GM23248 (cell line): ENCODE measurements around the gene RAD51B. TPM values are rescaled to one million over a fixed set of nuclear protein-coding genes. Genes with fewer than 3 reads are reported as not detected.

Source experiments
- DNase-seq: peaks from one replicate; pipeline ENCODE4 v3.0.0-alpha.2; 2015
- H2AFZ ChIP-seq: fragments of 200-600 bp; sonication (generic); 2 replicates; pipeline ENCODE4 v1.6.1; 2016; ENCODE audit warnings: antibody characterized with exemption
- H3F3A ChIP-seq: fragments of 200-600 bp; sonication (generic); 2 replicates; pipeline ENCODE4 v1.6.1; 2016; ENCODE audit warnings: mild to moderate bottlenecking, antibody characterized with exemption, mixed run types; ENCODE audit not compliant: insufficient read depth
- H3K27ac ChIP-seq: fragments of 200-600 bp; sonication (generic); 2 replicates; pipeline ENCODE4 v1.5.1; 2016; ENCODE audit warnings: mild to moderate bottlenecking
- H3K27me3 ChIP-seq: fragments of 200-600 bp; sonication (generic); replicated peaks from 2 replicates; pipeline ENCODE4 v1.6.1; 2016; ENCODE audit warnings: mild to moderate bottlenecking; ENCODE audit not compliant: insufficient read depth
- H3K36me3 ChIP-seq: fragments of 200-600 bp; sonication (generic); 2 replicates; pipeline ENCODE4 v1.6.1; 2016; ENCODE audit warnings: low read depth, mild to moderate bottlenecking
- H3K4me1 ChIP-seq: fragments of 200-600 bp; sonication (generic); 2 replicates; pipeline ENCODE4 v1.6.1; 2016; ENCODE audit warnings: mild to moderate bottlenecking; ENCODE audit not compliant: insufficient read depth
- H3K4me2 ChIP-seq: fragments of 200-600 bp; sonication (generic); one replicate; pipeline ENCODE4 v1.6.1; 2016; ENCODE audit warnings: mild to moderate bottlenecking; ENCODE audit not compliant: unreplicated experiment
- H3K4me3 ChIP-seq: fragments of 200-600 bp; sonication (generic); 2 replicates; pipeline ENCODE4 v1.5.1; 2016; ENCODE audit warnings: mild to moderate bottlenecking
- H3K79me2 ChIP-seq: fragments of 200-600 bp; sonication (generic); 2 replicates; pipeline ENCODE4 v1.6.1; 2016; ENCODE audit warnings: mild to moderate bottlenecking; ENCODE audit not compliant: insufficient read depth
- H3K9ac ChIP-seq: fragments of 200-600 bp; sonication (generic); 2 replicates; pipeline ENCODE4 v1.6.1; 2016; ENCODE audit warnings: mild to moderate bottlenecking
- H3K9me2 ChIP-seq: fragments of 200-600 bp; sonication (generic); 2 replicates; pipeline ENCODE4 v1.6.1; 2016; ENCODE audit warnings: mixed run types, mild to moderate bottlenecking, moderate library complexity; ENCODE audit not compliant: insufficient read depth
- H3K9me3 ChIP-seq: fragments of 200-600 bp; sonication (generic); one replicate; pipeline ENCODE4 v1.6.1; 2017; ENCODE audit warnings: low read depth
- H4K20me1 ChIP-seq: fragments of 200-600 bp; sonication (generic); 2 replicates; pipeline ENCODE4 v1.6.0; 2016; ENCODE audit not compliant: insufficient read depth
- EZH2 ChIP-seq: fragments of 200-600 bp; sonication (generic); IDR thresholded peaks from 2 replicates; pipeline ENCODE4 v1.6.1; 2018; ENCODE audit warnings: antibody characterized with exemption, mild to moderate bottlenecking; ENCODE audit not compliant: insufficient read depth, poor library complexity, severe bottlenecking
- EZH2phosphoT487 ChIP-seq: fragments of 200-600 bp; sonication (generic); IDR thresholded peaks from 2 replicates; pipeline ENCODE4 v1.6.1; 2018; ENCODE audit warnings: antibody characterized with exemption, moderate library complexity, mild to moderate bottlenecking, low read depth; ENCODE audit not compliant: insufficient read depth
- WGBS, 2 experiments: methylation state at CpG; one replicate each; pipeline ENCODE4 v1.1.6; 2015 to 2017; ENCODE audit warnings: low lambda C conversion rate in 2 of 2, low coverage in 1 of 2; ENCODE audit errors: missing lambda C conversion rate in 2 of 2; 5-methylcytosine and 5-hydroxymethylcytosine counted together
- in situ Hi-C: fragments of 300-500 bp; cut with MboI; formaldehyde crosslinking; loops from 2 replicates; pipeline ENCODE4 v1.15.0; 2020
- polyA plus RNA-seq: library from polyadenylated mRNA; unstranded; fragments of >200 nt; fragmentation: Nextera tagmentation; extraction: Ambion mirVana; gene quantifications from 2 replicates; pipeline ENCODE4 v1.2.1, GENCODE V29; 2016
- total RNA-seq: library from RNA; depleted of rRNA; stranded (reverse); fragments of >200 nt; shearing (Covaris generic); gene quantifications from 2 replicates; pipeline ENCODE4 v1.2.3, GENCODE V29; 2014

RAD51B gene
- total and polyA plus RNA-seq, 2 experiments from 2014 or later = 4.0 to 8.8 TPM

DNA sequence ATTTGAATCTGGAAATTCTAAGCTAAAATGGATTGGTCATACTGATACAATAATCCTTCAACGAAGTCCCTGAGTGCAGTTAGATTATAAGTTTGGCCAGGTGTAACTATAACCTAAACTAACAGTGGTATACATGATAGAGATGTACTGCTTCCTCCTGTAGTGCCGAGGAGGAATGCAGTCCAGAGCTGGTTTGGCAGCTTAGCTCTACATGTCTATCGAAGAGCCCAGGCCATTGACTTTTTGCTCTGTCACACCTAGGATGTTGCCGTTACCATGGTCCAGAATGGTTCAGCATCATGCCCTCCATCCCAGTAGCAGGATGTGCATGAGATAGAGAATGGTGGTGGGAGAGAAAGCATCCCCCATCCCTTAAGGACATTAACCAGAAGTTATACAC, 655.2 kb downstream of the RAD51B start:
- TF ChIP-seq EZH2 (no peak), EZH2phosphoT487 (no peak)
- no peak for DNase-seq
- Histone ChIP-seq H3K79me2 (no peaks in the 10 kb centered on the region), H3K36me3 (no peaks in the 10 kb centered on the region), H3F3A (peaks cover 33% of the 10 kb centered on the region), H3K4me3 (no peak overlapping the region), H3K9me3 (no peaks in the 10 kb centered on the region), H3K4me2 (no peak overlapping the region), H3K27me3 (no peaks in the 10 kb centered on the region), H4K20me1 (no peaks in the 10 kb centered on the region), H3K9ac (no peak overlapping the region), H3K27ac (no peak overlapping the region), H2AFZ (no peak overlapping the region), H3K9me2 (no peaks in the 10 kb centered on the region), H3K4me1 (peaks cover 30% of the 10 kb centered on the region)
- 95% methylated on average over 4 of the region's 4 CpGs for WGBS, 2 experiments
- in situ Hi-C loops = no loop called here

DNA sequence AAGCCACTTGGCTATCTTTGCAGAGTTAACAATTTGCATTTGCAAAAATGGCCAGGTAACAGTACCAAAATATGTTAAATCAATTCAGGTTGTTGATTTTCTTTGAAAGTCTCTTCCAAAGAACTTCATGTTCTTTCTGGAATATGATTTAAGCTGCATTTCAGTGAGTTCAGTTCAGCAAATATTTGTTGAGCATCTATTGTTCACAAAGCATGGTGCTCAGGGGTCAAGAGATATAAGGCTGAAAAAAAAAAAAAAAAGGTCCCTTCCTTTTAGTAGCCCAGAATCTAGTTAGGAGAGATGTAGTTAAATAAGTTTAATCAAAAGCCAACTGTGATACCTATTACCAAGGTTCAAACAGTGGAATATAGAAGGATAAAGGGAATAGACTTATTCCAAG, 656.2 kb downstream of the RAD51B start:
- Histone ChIP-seq H3K27me3 (no peaks in the 10 kb centered on the region), H3K4me1 (peaks cover 26% of the 10 kb centered on the region), H3K9me2 (no peaks in the 10 kb centered on the region), H3K79me2 (no peaks in the 10 kb centered on the region), H3K9me3 (no peaks in the 10 kb centered on the region), H3K9ac (peak overlapping the region; percentile 78), H3K36me3 (no peaks in the 10 kb centered on the region), H3K4me2 (peak overlapping the region; percentile 58), H3K27ac (peak overlapping the region; percentile 94), H3F3A (peaks cover 32% of the 10 kb centered on the region), H4K20me1 (no peaks in the 10 kb centered on the region), H2AFZ (no peak overlapping the region), H3K4me3 (no peak overlapping the region)
- TF ChIP-seq EZH2phosphoT487 = no peak
- no peak for TF ChIP-seq EZH2
- in situ Hi-C loops = no loop called here
- DNase-seq = no peak

DNA sequence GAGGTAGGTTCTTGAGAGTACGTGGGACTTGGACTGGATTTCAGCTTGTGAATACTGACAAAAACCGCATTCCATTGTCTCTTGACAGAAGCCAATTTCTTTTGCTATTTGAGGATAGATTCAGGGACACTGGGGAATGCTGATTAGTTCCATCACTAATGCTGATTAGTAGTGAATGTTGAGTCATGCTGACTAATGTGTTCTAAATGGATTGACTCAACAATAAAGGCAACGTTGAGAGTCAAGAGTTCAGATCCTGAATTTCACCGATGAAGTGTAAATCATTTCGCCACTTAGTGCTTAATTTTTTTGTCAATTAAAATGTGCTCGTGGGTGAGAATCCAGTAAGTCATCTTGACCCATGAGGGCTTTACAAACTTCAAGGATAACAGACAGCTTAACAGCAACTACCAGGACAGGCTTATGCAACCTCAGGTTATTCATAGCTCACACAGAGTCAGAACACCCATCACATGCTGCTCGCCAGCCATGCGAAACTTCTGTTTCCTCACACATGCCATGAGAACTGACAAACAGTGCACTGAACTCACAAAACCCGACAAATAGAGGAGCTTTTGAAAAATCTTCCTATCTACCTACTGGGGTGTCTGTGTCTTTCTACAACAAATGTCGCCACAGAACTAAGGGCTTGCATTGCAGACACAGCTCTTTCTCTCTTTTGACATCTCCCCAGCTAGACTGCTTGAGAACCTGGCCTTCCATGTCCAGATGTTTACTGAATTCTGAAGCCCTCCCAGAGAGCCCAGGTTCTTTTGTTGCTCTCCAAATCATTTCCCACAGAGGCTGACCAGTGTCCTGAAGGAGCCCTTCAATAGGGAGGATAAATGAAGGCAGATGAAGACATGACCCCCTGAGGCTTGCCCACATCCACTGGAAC, 656.9 kb downstream of the RAD51B start:
- H3K4me3 ChIP-seq = no peak overlapping the region
- no peaks in the 10 kb centered on the region for H3K27me3 ChIP-seq
- H3K9me3 ChIP-seq = no peaks in the 10 kb centered on the region
- peak overlapping the region; percentile 58 for H3K4me2 ChIP-seq
- H4K20me1 ChIP-seq = no peaks in the 10 kb centered on the region
- H3K36me3 ChIP-seq = no peaks in the 10 kb centered on the region
- TF ChIP-seq EZH2phosphoT487 = 0 out of 2 replicates have a peak, but pooled peaks have one; percentile 74
- no peak for TF ChIP-seq EZH2
- peak; percentile 96 for DNase-seq
- H2AFZ ChIP-seq = peak overlapping the region; percentile 37; the same call in 1 of the 2 replicates
- peak overlapping the region; percentile 78 for H3K9ac ChIP-seq
- peak overlapping the region; percentile 94 for H3K27ac ChIP-seq
- 6% methylated on average over 10 of the region's 10 CpGs for WGBS, 2 experiments
- H3K4me1 ChIP-seq = peaks cover 26% of the 10 kb centered on the region
- no peaks in the 10 kb centered on the region for H3K79me2 ChIP-seq
- in situ Hi-C loops = no loop called here
- no peaks in the 10 kb centered on the region for H3K9me2 ChIP-seq
- peaks cover 32% of the 10 kb centered on the region for H3F3A ChIP-seq

DNA sequence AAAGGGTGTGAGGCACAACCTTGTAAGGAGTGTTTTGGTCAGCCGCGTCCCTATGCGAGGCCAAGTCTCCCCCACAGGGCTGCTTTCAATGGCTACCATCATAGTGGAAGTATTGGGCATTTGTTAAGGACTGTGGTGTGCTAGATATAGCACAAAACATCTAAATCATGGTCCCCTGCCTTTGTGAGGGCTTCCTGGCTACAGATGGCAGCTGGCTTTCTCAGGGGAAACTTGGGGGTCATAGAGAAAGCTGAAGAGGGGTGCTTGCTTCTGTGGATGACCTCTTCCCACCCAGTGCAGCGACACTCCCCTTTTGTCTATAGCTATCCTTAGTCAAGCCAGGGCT, 657.5 kb downstream of the RAD51B start:
- Histone ChIP-seq H3K9me2 (no peaks in the 10 kb centered on the region), H3K4me3 (no peak overlapping the region), H3K9ac (peak overlapping the region; percentile 78), H4K20me1 (no peaks in the 10 kb centered on the region), H3K36me3 (no peaks in the 10 kb centered on the region), H3K27me3 (no peaks in the 10 kb centered on the region), H3K4me2 (peak overlapping the region; percentile 58), H3K4me1 (peaks cover 26% of the 10 kb centered on the region), H3K27ac (peak overlapping the region; percentile 94), H3K9me3 (no peaks in the 10 kb centered on the region), H3F3A (peaks cover 32% of the 10 kb centered on the region), H2AFZ (0 out of 2 replicates have a peak overlapping the region, but pooled peaks have one; percentile 37), H3K79me2 (no peaks in the 10 kb centered on the region)
- 96 to 98% methylated on average over 4 of the region's 4 CpGs for WGBS, 2 experiments
- in situ Hi-C loops = no loop called here
- TF ChIP-seq EZH2 = no peak
- TF ChIP-seq EZH2phosphoT487 = no peak
- no peak for DNase-seq
